Gastroesophageal sphincter (tissue), 4 donors: ENCODE measurements around the gene UQCRFS1. TPM values are rescaled to one million over a fixed set of nuclear protein-coding genes. Genes with fewer than 3 reads are reported as not detected.
A peak's percentile ranks its signal among the peaks of the same experiment; 100 is the strongest.

Source experiments
- ATAC-seq: fragments of 150-250 bp; one replicate; pipeline ENCODE4 v1.9.1; 2016; ENCODE audit warnings: mild to moderate bottlenecking, moderate library complexity
- H3K27ac ChIP-seq, 4 donors: fragments of 200-600 bp; sonication (generic) in 3 of 4; 1 replicate in 3 of 4; 2 replicates in 1 of 4; pipeline ENCODE4 v1.5.1; 2016 to 2019
- H3K27me3 ChIP-seq: fragments of 200-600 bp; sonication (generic); one replicate; pipeline ENCODE4 v1.5.1; 2019
- H3K36me3 ChIP-seq, 2 donors: fragments of 200-600 bp; sonication (generic); one replicate each; pipeline ENCODE4 v1.5.1; 2019; ENCODE audit warnings: control low read depth in 1 of 2
- H3K4me1 ChIP-seq, 3 donors: fragments of 200-600 bp; sonication (generic); 1 replicate in 2 of 3; 2 replicates in 1 of 3; pipeline ENCODE4 v1.5.1; 2016 to 2019; ENCODE audit warnings: control low read depth in 2 of 3
- H3K4me3 ChIP-seq, 2 donors: fragments of 200-600 bp; sonication (generic); one replicate each; pipeline ENCODE4 v1.5.1; 2019; ENCODE audit warnings: mild to moderate bottlenecking in 1 of 2, moderate library complexity in 1 of 2
- H3K9me3 ChIP-seq, 3 donors: fragments of 200-600 bp; sonication (generic); one replicate each; pipeline ENCODE4 v1.5.1; 2017 to 2019; ENCODE audit warnings: control low read depth in 2 of 3
- EP300 ChIP-seq: sonication (generic); formaldehyde crosslinking; IDR thresholded peaks from one replicate; pipeline ENCODE4 v1.6.1; 2017; ENCODE audit warnings: antibody characterized with exemption, mild to moderate bottlenecking
- POLR2A ChIP-seq, 2 donors: fragments of 450-650 bp; IDR thresholded peaks; one replicate each; pipeline ENCODE4 v1.6.1; 2017; ENCODE audit warnings: antibody characterized with exemption in 2 of 2, mild to moderate bottlenecking in 2 of 2, moderate library complexity in 1 of 2
- POLR2AphosphoS5 ChIP-seq: sonication (generic); formaldehyde crosslinking; IDR thresholded peaks from one replicate; pipeline ENCODE4 v1.6.1; 2017; ENCODE audit warnings: antibody characterized with exemption
- WGBS, 2 donors: methylation state at CpG; one replicate each; pipeline ENCODE4 v1.1.5; 2018; ENCODE audit warnings: low coverage in 1 of 2; 5-methylcytosine and 5-hydroxymethylcytosine counted together
- total RNA-seq, 4 donors: library from RNA; depleted of rRNA; stranded (reverse); fragments of >200 nt; gene quantifications; one replicate each; pipeline ENCODE4 v1.1.0, GENCODE V29; 2016
- TF ChIP-seq, protein P1 (sequence below), 4 experiments: fragments of 200-600 bp in 2 of 4; fragments of 450-650 bp in 2 of 4; sonication (generic) in 1 of 4; IDR thresholded peaks; one replicate each; pipeline ENCODE4 v1.5.1; 2017 to 2019; ENCODE audit warnings: antibody characterized with exemption in 4 of 4, mild to moderate bottlenecking in 2 of 4, moderate library complexity in 2 of 4

Gene UQCRFS1
- 10 to 100 TPM; 34.7 to 40.6 (median 37.7) TPM for total RNA-seq

DNA sequence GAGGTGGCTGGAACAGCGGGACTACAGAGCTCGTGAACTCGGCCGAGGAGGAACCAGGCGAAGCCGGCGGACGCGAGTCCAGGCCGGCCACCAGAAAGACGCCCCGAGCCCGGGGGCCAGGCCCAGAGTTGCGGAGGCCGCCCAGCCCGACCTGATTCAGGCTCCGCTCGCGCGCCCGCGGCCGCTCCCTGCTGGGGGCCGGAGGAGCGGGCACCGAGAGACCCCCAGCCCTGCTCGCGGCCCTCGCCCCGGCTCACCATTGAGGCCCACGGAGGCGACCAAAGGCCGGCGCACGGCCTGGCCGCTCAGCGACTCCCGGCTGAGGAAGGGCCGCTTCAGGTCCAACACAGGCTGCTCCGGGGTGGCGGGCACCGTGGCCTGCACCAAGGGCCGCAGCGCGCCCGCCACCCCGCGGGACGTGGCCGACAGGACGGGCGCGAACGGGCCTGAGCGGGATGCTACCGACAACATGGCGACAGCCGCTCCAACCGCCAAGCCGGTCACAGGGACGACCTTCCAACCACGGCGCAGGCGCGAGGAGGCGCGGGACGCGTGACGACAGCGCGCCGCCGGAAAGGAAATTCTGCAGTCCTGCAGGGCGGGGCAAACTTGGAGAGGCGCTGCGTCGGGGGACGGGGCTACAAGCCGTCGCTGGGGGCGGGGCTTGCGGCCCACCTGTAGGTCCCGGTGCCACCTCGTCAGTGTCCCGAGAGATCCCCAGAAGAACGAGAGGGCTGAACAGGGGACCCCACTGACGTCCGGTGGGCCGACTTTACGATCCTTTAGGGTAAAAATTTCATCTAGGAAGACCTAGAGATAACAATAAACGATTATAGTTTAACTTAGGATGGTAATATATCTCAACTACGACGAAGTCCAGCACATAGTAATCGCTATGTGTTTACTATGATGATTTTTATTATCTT is at the start of gene UQCRFS1:
TSS of gene UQCRFS1 (minus strand) at position 504 of the 926 bp plus-strand sequence. CDS start at position 471, 33 bp downstream.
- peaks cover 0 to 42% (median 15%) of the 10 kb centered on the region in 3 donors for H3K4me1 ChIP-seq

DNA sequence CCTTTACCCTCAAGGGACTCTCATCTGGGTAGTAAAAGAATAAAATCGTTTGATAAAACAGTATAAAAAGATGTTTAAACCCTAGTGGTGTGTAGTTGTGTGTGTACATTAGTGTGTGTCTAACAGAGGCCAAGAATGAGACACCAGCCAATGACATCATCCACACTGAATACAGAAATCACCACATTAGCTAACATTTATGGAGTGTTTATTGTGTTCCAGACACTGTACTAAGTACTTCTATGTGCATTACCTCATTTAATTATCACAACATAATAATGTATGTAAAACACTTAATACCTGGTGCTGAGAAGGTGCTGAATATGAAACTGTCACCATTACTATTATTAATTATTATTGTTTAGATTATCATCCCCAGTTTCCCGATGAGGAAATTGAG is 49.1 kb upstream of the UQCRFS1 start:
- TF ChIP-seq, protein P1, sequence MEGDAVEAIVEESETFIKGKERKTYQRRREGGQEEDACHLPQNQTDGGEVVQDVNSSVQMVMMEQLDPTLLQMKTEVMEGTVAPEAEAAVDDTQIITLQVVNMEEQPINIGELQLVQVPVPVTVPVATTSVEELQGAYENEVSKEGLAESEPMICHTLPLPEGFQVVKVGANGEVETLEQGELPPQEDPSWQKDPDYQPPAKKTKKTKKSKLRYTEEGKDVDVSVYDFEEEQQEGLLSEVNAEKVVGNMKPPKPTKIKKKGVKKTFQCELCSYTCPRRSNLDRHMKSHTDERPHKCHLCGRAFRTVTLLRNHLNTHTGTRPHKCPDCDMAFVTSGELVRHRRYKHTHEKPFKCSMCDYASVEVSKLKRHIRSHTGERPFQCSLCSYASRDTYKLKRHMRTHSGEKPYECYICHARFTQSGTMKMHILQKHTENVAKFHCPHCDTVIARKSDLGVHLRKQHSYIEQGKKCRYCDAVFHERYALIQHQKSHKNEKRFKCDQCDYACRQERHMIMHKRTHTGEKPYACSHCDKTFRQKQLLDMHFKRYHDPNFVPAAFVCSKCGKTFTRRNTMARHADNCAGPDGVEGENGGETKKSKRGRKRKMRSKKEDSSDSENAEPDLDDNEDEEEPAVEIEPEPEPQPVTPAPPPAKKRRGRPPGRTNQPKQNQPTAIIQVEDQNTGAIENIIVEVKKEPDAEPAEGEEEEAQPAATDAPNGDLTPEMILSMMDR (IDR thresholded peaks at IDR 0.05) = no peak
- TF ChIP-seq EP300 = no peak
- TF ChIP-seq POLR2AphosphoS5 = no peak
- TF ChIP-seq POLR2A (IDR thresholded peaks at IDR 0.05) = no peak
- H3K9me3 ChIP-seq = no peaks in the 10 kb centered on the region
- no peaks in the 10 kb centered on the region for H3K36me3 ChIP-seq
- no peaks in the 10 kb centered on the region for H3K4me1 ChIP-seq
- no peak overlapping the region for H3K27ac ChIP-seq
- peaks cover 66% of the 10 kb centered on the region for H3K27me3 ChIP-seq
- WGBS, 2 donors = 52 to 83% methylated on average over 2 of the region's 2 CpGs
- no peak for ATAC-seq
- H3K4me3 ChIP-seq = no peak overlapping the region

More for the DNA sequence above, at the start of gene UQCRFS1:
- peaks cover 0 to under 1% of the 10 kb centered on the region in 2 donors for H3K36me3 ChIP-seq
- peak; percentile 99 for ATAC-seq
- WGBS, 2 donors = 0 to 3% methylated on average over 4 to 11 of the region's 95 CpGs
- TF ChIP-seq EP300 = no peak
- TF ChIP-seq POLR2AphosphoS5 = peak; percentile 90
- peak; percentile 81 to 88 for TF ChIP-seq POLR2A (IDR thresholded peaks at IDR 0.05)
- H3K4me3 ChIP-seq = peak within 1 kb of the TSS; percentile 64 to 73
- no peaks in the 10 kb centered on the region for H3K27me3 ChIP-seq
- no peaks in the 10 kb centered on the region for H3K9me3 ChIP-seq
- peak within 1 kb of the TSS; percentile 83 to 98 (median 92) for H3K27ac ChIP-seq

DNA sequence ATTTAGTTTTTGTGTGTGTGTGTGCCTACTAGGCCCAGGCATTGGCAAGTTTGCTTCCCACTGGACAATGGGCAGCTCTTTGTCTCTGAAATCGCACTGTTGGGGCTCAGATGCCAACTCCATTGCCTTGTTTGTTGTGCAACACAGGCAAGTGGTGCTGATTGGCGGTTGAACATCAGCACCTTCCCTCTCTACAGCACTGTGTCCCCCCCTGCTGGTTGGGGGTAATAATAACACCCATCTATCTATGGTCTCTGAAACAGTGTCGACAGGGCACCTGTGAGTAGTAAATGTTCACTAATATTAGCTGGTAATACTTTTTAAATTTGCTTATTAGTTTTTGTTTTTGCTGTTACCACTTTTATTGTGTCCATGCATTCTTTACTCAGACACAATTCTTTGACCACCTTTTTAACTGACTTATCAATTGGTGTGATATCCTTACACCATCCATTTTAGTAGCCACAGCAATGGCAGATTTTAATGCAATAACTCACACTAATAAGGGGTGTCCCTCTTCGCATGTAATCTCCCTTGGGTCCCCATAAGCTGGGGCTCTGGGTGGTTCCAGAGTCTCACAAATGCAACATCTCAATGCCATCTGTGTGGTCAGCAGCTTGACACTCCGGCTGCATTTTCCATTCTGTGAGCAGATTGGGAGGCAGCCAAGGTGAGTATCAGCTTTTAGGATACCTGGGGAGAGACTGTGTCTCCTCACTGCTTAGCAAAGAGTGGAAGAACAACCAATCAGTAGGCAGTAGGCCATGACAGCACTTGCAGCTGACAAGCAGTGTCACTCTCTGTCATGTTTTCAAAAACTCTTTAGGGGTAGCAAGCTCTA is 47.7 kb upstream of the UQCRFS1 start:
- WGBS, 2 donors = 64 to 88% methylated on average over 4 of the region's 5 CpGs
- H3K27me3 ChIP-seq = peaks cover 64% of the 10 kb centered on the region
- H3K4me3 ChIP-seq = no peak overlapping the region
- no peak for TF ChIP-seq POLR2AphosphoS5
- TF ChIP-seq, protein P1 (IDR thresholded peaks at IDR 0.05) = peak in 1 of 4 experiments; percentile 28
- no peaks in the 10 kb centered on the region for H3K36me3 ChIP-seq
- no peaks in the 10 kb centered on the region for H3K4me1 ChIP-seq
- H3K9me3 ChIP-seq = no peaks in the 10 kb centered on the region
- H3K27ac ChIP-seq = no peak overlapping the region
- no peak for ATAC-seq

DNA sequence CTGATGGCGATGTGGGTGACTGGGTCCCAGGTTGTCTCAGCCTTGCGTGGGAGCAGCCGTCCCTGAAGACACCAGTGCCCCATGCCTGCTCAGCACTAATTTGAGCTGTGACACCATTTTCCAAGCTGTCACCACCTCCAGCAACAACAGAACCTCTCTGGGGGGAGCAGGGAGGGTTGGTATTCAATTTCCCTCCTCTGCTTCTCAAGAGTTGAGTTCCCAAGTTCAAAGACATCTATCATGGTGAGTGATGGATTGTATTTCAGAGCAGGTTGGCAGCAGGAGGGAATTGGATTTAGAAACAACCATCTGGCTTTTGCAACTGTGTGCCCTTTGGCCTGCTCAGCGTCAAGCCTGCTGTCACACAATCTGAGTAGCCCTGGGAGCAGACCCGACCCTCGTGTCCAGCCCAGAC is 46.9 kb upstream of the UQCRFS1 start:
- WGBS, 2 donors = 41% methylated on average over 5 of the region's 6 CpGs; no CpG with 5 or more reads in 1 of the 2 donors
- Histone ChIP-seq H3K4me3 (no peak overlapping the region), H3K36me3 (no peaks in the 10 kb centered on the region), H3K27ac (no peak overlapping the region), H3K4me1 (no peaks in the 10 kb centered on the region), H3K9me3 (no peaks in the 10 kb centered on the region), H3K27me3 (peaks cover 64% of the 10 kb centered on the region)
- TF ChIP-seq EP300 (no peak), POLR2A (IDR thresholded peaks at IDR 0.05) (no peak), POLR2AphosphoS5 (no peak)
- TF ChIP-seq, protein P1 (IDR thresholded peaks at IDR 0.05) = no peak
- ATAC-seq = no peak

DNA sequence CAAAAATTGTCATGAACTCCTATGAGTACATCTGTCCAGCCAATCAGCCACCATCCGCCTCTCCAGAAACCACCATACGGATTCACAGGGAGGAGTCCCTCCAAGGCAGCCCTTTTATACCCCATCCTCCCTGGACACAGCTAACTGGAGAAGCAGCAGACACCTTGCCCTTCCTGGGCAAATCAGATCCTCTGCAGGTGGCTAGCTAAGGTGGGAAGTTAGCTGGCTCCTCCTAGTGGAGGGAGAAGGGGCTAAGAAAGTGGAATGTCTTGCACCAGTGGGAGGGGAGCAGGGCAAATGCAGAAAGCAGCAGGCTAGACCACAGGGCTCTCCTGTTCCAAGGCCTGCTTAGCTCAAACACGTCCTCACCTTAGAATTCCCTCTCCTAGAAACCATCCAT is 46.2 kb upstream of the UQCRFS1 start:
- TF ChIP-seq POLR2AphosphoS5 (no peak), POLR2A (IDR thresholded peaks at IDR 0.05) (no peak), EP300 (no peak)
- TF ChIP-seq, protein P1 (IDR thresholded peaks at IDR 0.05) = no peak
- Histone ChIP-seq H3K27me3 (peaks cover 64% of the 10 kb centered on the region), H3K4me3 (no peak overlapping the region), H3K27ac (no peak overlapping the region), H3K9me3 (no peaks in the 10 kb centered on the region), H3K4me1 (no peaks in the 10 kb centered on the region), H3K36me3 (no peaks in the 10 kb centered on the region)
- 0 to 50% methylated on average over 1 to 3 of the region's 3 CpGs for WGBS, 2 donors
- no peak for ATAC-seq
